SKM-1 treated with dmso at 0.1 percent for 144 hours (cell line): Measurements from ENCODE around the gene NIPA2.

Experiments used
- DNase-seq: peaks from one replicate; lab custom pipeline; 2025; ENCODE audit not compliant: unreplicated experiment; lab: John Stamatoyannopoulos, UW

The NIPA2 gene

DNA sequence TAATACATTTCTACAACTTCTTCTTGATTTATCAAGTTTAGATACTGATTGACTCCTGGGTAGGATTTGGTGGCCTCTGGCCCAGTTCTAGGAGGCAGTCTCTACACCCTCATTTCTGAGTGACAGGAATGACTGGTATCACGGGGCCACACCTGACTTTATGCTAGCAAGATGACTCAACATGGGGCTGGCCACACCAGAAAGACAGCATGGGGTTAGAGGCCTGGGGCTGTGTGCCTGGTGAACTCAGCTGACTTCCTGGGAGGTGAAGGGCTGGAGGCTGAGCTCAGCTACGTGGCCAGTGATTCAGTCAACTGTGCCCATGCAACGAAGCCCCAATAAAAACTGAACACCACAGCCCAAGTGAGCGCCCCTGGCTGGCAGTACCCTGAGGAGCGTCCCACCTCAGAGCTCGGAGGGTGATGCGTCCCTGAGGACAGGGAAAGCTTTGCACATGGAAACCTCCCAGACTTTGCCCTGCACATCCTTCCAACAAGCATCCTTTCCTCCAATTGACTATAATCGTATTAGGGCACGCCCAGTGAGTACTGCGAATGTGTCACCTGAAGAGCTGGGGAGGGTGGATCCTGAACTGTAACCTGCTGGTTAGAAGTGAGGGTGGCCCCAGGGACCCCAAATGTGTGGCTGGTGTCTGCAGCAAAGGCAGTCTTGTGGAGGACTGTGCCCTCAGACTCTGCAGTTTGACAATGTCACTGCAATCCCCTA lies 57.2 kb downstream of the NIPA2 start:
- no peak for DNase-seq

DNA sequence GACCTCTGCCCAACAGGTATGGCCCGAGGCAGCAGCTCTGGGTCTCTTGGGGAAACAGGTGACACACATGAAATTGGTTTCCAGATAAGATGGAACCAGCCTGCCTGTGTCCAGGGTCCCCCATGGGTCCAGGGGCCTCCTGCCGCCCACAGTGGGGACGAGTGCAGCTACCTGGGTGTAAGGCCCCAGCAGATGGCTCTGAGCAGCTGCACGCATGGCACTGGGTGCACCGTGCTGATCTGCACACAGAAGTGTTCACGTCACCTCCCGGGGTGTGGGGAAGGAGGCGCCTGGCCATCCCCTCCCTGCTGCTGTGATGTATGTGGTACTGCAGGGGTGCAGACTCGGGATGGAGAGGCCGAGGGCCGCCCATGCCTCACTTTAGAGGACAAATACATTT lies 63.6 kb downstream of the NIPA2 start:
- DNase-seq = no peak

DNA sequence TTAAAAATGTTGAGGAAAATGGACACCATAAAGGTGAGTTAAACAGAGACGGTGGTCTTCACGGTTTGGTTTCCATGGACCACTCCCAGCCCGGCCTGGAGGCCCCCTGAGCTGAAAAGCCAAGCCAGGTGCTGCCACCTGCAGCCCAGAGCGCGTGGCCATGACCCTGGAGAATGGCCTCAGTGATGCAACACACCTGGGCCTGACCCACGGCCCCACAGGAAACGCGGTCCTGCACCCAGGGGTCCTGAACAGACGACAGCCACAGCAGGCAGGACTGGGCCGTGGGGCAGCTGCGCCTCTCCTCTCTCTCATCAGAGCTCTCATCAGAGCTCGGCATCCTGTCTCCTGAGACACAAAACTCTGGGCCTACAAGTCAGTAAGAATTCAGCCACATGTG lies 64.1 kb downstream of the NIPA2 start:
- no peak for DNase-seq

GRCh38 chr15:22902981-22903380 lies 64.5 kb downstream of the NIPA2 start:
- no peak for DNase-seq

DNA sequence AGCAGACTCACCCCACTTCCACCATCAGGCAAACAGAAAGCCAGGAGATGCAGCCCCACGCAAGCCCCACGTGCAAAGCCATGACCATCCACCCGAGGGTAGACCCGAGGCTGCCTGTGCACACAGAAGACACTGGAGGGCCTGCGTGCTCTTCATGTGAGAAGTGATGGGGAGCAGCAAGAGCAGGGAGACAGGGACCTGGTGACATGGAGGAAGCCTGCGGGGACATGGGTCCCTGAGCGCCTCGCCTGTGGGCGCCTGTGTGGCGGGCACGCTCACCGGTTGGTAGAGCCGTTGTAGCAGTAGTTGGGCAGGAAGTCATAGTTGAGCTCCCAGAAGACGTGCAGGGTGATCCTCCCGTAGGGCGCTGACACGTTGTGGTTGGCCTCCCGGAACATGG lies 65.0 kb downstream of the NIPA2 start:
- no peak for DNase-seq

DNA sequence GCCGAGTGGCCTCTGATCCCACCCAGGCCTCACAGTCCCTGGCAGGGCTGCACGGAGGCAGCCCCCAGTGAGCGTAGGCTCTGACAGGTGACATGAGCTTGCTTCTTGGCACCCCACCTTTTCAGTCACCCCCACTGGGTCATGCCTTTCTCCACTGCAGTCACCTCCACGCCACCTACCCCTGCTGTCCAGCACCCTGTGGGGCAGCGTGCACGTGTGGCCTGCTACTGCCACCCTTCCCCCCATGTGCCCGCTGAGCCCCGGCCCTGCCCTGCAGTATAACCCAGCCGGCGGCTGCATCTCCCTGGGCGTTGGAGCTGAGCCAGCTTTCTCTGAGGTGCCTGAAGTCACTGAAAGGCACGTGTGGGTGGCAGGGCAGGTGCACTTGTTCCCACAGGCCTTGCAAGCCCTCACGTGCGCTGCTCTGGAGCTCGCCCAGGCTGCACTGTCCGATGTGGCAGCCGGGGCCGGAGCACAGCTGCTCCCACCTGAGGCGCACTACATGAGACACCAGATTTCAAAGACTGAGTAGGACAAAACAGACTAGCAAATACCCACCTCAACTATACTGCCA lies 65.6 kb downstream of the NIPA2 start:
- DNase-seq = no peak

GRCh38 chr15:22904736-22905135 lies 66.3 kb downstream of the NIPA2 start:
- DNase-seq = no peak

DNA sequence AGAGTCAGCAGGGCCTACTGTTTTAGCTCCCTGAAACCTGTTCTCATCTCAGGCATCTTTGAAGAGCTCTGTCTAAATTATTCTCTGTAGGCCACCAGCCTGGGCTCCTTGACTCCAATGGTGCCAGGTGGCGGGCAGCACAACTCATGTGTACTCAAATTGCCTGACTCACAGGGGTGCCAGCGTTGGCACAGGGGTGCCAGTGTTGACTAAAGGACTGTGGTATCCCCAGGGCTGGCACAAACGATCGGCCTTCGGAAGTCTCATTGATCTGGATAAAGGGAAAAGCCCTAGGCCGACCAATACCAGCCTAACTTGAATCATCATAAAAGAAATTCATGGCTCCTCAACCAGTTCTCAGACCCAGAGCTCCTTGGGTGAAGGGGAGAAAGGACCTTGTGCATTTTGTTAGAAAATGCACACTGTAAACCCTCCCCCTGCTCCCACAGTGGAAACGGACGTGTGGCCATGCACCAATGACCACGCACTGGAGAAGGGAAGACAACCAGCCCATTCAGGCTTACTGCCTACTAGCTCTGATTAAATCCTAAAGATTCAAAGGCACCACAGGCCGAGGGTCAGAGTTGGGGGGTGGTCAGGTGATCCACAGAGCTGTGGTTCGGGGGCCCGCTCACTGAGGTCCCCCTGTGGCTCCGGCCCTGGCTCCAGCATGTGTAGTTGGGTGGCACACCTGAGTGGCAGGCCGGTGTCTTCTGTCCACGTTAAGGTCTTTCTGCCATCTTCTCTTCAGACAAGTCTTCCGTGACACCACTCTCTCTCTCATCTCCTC lies 68.9 kb downstream of the NIPA2 start:
- DNase-seq = no peak

DNA sequence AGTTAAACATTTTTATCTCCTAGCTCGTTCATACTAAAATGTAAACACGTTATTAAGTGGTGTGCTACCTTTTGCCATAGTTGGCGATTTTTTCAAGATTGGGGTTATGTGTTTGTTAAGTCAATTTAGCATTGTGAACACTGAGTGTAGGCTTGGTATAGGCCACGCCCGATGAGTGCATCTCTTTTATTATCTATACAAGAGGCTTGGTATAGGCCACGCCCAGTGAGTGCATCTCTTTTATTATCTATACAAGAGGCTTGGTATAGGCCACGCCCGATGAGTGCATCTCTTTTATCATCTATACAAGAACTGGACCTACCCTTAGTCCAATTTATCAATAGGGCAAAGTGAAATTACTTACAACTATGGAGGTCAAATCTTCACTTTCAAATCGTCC lies 70.4 kb downstream of the NIPA2 start:
- DNase-seq = no peak

GRCh38 chr15:22911306-22911705 lies 72.8 kb downstream of the NIPA2 start:
- DNase-seq = no peak

DNA sequence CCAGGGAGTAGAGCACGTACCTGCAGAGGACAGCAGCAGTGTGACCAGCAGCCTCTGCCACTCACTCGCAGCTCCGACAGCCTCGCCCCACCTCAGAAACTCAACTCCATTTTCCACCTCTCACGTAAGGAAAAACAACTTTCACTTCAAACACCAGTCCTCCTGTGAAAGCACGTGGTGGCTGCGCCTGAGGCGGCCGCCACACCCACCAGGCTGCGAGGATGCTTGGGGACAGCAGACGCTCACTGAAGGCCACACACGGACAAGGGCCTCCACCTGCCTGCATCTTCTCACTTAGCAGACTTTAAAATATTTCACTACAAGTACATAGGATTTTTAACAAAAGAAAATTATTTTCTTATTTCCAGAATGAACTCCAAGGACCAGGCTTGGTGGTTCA lies 73.8 kb downstream of the NIPA2 start:
- no peak for DNase-seq

DNA sequence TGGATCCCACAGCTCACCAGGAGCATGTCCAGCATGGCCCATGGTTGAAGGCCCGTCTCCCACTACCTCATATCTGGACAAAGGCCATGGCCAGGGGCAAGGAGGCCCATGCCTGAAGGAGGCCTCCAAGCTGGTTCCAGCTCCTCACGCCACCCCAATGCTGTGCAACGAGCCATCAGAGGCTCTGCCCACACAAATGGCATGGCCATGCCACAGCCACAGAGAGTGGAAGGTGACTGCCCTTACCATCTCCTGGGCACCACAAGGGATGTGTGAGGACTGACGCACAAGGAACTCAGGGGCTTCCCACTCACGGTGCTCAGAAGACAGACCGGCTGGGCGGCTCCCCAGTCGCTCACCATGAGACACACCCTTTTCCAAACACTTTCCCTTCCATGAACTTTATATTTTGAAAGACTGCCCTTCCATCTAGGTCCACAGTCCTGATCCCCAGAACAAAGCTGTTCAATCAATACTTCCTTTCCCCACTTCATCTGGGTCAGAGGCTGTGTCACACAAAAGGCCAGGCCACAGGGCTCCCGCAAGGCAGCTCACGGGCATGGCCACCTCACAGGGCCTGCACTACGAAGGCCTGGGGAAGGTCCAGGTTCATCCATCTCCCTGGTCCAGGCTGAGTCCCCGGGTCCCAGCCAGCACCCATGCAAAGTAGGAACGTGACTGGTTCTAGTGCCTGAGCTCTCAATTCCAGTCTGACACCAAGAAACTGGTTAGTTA lies 75.3 kb downstream of the NIPA2 start:
- no peak for DNase-seq

DNA sequence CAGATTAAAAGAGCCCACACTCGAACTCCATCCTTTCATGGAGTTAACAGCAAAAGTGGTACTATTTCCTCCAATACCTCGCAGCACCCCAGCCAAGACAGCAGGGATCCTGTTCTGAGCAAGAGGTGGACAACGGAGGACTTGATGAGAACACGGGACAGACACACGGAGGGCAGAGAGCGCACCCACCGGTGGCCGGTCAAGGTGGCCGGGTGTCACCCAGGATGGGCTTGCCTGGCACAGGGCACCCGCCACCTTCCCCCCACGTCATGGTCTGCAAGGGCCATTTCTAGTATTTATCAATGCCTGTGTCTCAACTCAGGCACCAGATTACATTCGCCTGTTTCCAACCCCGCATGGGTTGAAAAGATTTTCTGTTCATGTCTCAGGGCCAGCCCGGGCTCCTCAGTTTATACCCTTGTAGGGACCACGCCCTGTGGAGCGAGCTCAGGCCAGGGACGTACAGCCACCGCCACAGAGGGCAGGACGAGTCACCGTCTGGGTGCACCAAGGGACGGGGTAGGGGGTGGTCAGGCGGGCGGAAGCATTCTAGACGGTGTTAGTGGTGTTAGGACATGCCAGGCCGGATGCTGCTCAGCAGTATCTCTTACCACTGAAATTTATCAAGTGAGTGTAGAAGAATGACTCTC lies 77.5 kb downstream of the NIPA2 start:
- no peak for DNase-seq

GRCh38 chr15:22916606-22917350 lies 78.3 kb downstream of the NIPA2 start:
- DNase-seq = no peak

- DNase-seq = no peak
These were observed 79.1 kb downstream of the NIPA2 start for GRCh38 chr15:22917556-22917955.
